GM21717 (cell line): ENCODE results near the gene OR52E6.

ENCODE experiments used
- ATAC-seq: cut with Tn5 transposase; IDR thresholded peaks from one replicate; pipeline ENCODE4 v1.9.1; 2021; ENCODE audit warnings: mild to moderate bottlenecking, moderate library complexity; ENCODE audit not compliant: unreplicated experiment

Gene OR52E6

DNA sequence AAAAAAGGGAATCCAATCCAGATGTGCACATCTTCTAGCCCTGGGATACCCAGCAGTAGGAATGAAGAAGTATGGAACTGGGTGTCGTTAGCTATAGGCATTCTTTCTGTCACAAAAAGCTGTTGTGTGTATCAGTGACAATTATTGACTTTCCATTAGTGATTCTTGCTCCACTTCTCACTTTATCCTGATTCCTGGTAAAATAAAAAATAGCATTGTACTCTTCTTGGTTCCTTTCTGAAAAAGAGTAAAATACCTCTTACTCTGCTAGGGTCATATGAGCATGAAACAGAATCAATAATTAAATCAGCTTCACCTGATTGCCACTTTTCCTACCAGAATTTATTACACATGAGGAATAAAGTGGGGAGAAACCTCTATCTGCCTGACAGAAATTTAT is at the start of gene OR52E6:
TSS of gene OR52E6 (minus strand) at position 101 of the 400 bp plus-strand sequence. CDS start at position 101, 0 bp downstream.
- no peak for ATAC-seq

GRCh38 chr11:5891216-5891800 is 49.6 kb upstream of the OR52E6 start:
- ATAC-seq, result no peak

DNA sequence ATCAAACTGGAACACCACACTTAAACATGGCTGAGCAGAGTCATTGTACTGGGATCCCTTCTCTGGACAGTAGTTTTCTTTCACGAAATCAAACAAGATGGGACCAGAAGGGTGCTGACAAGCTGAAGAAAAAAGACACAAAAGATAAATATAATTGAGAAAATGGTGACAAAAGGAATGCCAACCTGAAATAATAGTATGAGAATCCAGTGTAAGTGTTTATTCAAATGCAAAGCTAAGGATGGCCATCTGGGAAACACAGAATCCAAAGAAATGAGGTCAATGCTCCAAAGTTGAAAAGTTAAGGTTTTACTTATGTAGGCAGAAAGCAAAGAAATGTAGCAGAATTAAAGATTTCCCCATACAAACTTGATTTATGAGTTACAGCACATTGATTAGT is 46.0 kb upstream of the OR52E6 start:
- ATAC-seq, result no peak

GRCh38 chr11:5887172-5887571 is 45.5 kb upstream of the OR52E6 start:
- no peak for ATAC-seq

DNA sequence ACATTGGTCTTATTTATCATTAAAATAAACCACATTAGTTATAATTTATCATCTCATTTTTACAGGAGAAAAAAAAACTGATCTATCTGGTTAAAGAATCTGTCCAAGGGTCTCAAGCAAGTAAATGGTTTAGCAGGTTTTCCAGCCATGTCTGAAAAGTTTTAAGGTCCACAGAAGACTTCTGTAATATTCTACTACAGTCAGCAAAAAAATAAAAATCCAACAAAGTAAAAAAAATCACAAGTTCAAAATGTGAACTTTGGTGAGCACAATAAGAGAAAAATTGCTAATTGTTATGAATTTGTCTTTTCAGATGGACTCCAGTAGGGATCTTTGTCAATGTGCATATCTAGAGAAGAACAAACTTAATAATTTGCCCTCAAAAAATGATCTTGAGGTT is 40.1 kb upstream of the OR52E6 start:
- no peak for ATAC-seq

DNA sequence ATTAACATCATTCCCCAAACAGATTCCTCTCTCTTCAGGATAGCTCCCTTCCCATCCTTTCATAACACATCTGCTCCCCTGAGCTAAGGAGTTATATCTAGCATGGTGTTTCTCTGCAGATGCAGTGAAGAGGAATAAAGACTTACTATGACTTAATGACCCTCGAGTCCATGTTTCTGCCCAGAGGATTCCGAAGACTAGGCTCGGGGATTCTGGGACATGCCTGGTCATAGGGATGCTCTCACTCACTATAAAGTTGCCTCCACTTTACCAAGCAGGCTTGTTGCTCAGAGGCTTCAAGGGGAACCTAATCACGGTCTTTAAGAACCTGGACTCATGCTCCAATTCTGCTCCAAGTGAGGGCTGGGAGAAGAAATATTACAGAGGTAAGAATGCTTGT is 38.6 kb upstream of the OR52E6 start, which contains the start of gene OR52E4:
TSS of gene OR52E4 (plus strand) at position 301 of the 400 bp plus-strand sequence. CDS start 3,664 bp downstream, outside the sequence.
- no peak for ATAC-seq

- no peak for ATAC-seq
Measured at GRCh38 chr11:5878564-5878963, 36.9 kb upstream of the OR52E6 start.

DNA sequence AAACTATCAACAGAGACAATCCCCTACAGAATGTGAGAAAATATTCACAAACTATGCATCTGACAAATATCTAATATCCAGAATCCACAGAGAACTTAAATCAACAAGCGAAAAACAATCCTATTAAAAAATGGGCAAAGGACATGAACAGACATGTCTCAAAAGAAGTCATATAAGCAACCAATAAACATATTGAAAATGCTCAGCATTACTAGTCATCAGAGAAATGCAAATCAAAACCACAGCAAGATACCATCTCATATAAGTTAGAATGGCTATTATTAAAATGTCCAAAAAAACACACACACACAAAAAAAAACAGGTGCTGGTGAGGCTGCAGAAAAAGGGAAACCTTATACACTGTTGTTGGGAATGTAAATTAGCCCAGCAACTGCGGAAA is 24.1 kb upstream of the OR52E6 start:
- ATAC-seq, result no peak

DNA sequence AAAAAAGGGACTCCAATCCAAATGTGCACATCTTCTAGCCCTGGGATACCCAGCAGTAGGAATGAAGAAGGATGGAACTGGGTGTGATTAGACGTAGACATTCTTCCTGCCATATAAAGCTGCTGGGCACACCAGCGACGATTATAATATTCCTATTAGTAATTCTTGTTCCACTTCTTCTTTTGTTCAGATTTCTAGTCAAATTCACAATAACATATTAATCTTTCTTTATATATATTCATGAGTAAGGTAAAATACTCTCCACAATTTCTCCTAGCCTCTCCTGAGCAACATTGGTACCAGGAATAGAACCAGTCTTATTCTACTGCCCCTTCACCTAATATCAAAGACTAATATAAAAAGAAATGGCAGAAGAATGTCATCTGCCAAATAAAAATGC is 15.9 kb upstream of the OR52E6 start, which contains the start of gene OR52E8:
TSS of gene OR52E8 (minus strand) at position 101 of the 400 bp plus-strand sequence. CDS start at position 101, 0 bp downstream.
- ATAC-seq, result no peak

DNA sequence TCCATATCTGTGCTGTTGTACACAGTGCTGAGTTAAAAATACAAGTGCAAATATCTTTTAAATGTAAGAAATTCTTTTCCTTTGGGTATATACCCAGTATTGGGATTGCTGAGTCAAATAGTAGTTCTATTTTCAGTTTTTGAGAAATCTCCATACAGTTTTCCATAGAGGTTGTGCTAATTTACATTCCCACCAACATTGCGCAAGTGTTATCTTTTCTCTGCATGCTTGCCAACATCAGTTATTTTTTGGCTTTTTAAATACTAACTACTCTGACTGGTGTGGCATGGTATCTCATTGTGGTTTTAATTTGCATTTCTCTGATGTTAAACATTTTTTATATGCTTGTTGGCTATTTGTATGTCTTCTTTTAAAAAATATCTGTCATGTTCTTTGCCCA is 9.3 kb upstream of the OR52E6 start:
- no peak for ATAC-seq

GRCh38 chr11:5847711-5848110 is 6.0 kb upstream of the OR52E6 start:
- ATAC-seq, result no peak

GRCh38 chr11:5846701-5847100 is 5.0 kb upstream of the OR52E6 start:
- no peak for ATAC-seq

DNA sequence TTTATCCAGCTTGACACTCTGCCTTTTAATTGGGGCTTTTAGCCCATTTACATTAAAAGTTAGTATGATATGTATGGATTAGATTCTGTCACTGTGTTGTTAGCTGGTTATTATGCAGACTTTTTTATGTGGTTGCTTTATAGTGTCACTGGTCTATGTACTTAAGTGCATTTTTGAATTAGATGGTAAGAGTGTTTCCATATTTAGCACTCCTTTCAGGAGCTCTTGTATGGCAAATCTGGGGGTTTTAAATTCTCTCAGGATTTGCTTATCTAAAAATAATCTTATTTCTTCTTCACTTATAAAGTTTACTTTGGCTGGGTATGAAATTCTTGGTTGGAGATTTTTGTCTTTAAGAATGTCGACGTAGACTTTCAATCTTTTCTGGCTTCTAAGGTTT is 4.0 kb downstream of the OR52E6 start:
- ATAC-seq, result no peak

GRCh38 chr11:5833446-5833845 is 8.3 kb downstream of the OR52E6 start:
- ATAC-seq, result no peak

GRCh38 chr11:5831196-5831829 is 10.4 kb downstream of the OR52E6 start:
- ATAC-seq, result no peak

GRCh38 chr11:5818245-5818886 is 23.3 kb downstream of the OR52E6 start:
- ATAC-seq, result no peak

- no peak for ATAC-seq
Measured at GRCh38 chr11:5815534-5815933, 26.2 kb downstream of the OR52E6 start.

DNA sequence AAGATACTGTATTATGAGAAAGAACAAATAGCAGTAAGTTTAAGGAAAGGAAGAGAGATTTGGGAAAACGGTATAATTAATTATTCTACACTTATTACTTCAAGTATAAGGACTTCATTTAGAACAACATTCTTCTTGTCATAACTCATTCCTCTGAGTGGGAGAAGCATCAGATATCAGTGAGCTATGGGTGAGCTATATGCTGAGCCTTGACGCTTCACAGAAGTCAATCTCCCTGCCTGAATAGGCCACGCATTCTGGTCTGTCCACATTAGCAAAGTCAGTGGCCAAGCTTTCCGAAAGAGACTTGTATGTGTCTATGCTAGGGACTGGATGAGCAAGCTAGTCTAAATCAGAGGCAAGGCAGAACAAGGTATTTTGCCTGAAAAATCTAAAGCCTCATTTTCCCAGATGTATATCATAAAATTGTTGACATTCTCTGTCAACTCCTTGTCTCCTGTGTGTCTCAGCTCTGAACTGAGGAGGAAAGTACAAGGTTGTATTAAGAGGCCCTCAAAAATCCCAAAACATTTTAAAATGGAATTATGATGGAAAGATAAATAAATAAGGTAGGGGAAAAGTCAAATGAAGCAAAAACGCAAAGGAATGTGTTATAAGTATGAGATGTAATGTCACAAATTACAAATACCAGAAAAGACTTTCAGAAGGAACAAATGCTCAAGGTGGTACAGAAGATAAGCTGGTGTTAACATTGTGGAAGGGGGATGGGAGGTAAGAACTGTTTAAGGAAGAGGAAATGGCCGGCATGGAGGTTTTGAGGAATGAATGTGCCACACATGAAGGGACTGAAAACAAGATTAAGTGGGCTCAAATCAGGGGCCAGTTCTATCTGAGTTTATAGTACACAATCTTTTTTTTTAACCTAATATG is 31.5 kb downstream of the OR52E6 start:
- no peak for ATAC-seq

DNA sequence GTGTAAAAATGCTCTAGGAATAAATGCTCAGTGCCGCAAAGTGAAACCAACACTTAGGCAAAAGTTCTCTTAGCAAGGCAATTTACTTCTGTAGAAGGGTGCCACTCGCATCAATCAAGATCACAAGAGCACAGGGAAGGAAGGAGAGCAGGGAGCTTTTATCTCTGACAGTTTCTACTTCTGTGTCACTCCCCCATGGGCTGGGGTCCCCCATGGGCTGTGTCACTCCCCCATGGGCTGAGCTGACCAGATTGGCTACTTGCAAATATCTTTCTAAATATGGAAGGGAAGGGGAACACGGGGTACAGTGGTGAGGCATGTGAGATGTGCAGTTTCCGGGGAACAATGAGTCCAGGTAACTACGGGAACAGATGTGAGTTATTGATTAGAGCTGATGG is 32.6 kb downstream of the OR52E6 start:
- peak; percentile 32 for ATAC-seq

GRCh38 chr11:5808500-5809121 is 33.1 kb downstream of the OR52E6 start, which contains the start of gene OR52N2:
Gene OR52N2, plus strand, starts transcription at chr11:5808924. Its CDS starts 11,412 bp downstream, at chr11:5820336.
- ATAC-seq, result peak; percentile 94

DNA sequence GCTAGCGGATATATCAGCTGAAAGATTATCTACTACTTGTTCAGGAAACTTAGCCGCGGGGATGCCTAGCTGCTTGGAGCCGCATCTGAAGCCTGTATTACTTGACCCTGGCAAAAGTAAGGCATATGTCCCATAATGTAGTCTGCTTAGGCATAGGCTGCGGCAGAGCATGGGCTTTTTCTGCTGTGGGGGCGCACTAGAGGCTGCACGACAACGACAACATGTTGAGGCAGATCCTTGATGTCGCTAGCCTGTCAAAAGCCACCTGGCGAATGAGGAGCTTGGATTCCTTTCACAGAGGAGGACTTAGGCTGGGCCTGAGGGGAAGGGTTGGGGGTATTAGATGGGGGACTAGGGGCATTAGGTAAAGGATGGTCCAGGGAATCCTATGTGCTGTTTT is 34.1 kb downstream of the OR52E6 start:
- peak; percentile 34 for ATAC-seq
